ENCODE measurements around the gene MYO18A. TPM values are rescaled to one million over a fixed set of nuclear protein-coding genes. Genes with fewer than 3 reads are reported as not detected.

MYO18A gene
- total RNA-seq, 4 donors from 2014 or later, result 112 to 191 (median 136) TPM

DNA sequence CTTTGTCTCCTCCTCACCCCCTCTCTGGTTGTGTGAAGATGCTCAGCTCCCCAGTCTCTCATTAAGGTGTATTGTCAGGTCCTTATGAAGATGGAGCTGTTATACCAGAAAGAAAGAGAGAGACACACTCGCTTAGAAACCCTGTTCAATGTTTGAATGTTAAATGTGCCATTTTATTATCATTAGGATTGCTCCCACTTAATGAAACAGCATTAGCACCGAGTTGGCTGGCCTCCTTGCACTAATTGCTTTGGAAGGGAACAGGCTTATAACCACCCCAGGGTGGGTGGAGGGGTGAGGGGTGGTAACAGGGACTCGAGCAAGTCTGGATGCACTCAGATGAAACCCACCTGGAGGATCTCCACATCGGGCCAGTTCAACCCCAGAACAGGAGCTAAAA lies 122.8 kb downstream of the MYO18A start:
- no peaks in the 10 kb centered on the region for H3K4me1 ChIP-seq
- WGBS, 2 donors (ENCODE audit: low coverage in 1 of 2), result 61 to 63% methylated on average over 2 to 4 of the region's 4 CpGs

DNA sequence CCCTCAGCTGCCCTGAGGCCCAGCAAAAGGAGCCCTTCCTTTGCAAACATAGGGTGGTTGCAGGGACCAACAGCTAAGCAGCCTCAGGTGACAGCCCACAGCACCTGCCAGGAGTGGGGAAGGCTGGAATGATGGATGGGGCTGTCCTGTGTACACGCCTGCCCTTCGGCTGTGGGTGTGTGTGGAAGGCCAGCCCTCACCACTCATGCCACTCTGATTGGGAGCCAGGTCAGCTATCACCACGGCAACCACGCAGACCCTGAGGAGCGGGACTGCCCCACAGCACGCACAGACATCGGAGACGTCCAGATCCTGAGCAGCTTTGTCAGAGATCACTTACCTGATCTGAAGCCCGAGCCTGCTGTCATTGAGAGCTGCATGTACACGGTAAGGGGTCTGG lies 125.4 kb downstream of the MYO18A start:
- no peaks in the 10 kb centered on the region for H3K36me3 ChIP-seq
- no peak overlapping the region for H3K4me3 ChIP-seq
- intact Hi-C loops (cut with DNase I; ENCODE audit: low total_unique reads), result no loop called here
- H3K27me3 ChIP-seq, result no peaks in the 10 kb centered on the region
- 82% methylated on average over 8 of the region's 10 CpGs; no CpG with 5 or more reads in 1 of the 2 donors for WGBS, 2 donors (ENCODE audit: low coverage in 1 of 2)
- TF ChIP-seq POLR2A (IDR thresholded peaks at IDR 0.05), result no peak
- TF ChIP-seq POLR2AphosphoS5 (IDR thresholded peaks at IDR 0.05), result no peak
- TF ChIP-seq, protein P1, sequence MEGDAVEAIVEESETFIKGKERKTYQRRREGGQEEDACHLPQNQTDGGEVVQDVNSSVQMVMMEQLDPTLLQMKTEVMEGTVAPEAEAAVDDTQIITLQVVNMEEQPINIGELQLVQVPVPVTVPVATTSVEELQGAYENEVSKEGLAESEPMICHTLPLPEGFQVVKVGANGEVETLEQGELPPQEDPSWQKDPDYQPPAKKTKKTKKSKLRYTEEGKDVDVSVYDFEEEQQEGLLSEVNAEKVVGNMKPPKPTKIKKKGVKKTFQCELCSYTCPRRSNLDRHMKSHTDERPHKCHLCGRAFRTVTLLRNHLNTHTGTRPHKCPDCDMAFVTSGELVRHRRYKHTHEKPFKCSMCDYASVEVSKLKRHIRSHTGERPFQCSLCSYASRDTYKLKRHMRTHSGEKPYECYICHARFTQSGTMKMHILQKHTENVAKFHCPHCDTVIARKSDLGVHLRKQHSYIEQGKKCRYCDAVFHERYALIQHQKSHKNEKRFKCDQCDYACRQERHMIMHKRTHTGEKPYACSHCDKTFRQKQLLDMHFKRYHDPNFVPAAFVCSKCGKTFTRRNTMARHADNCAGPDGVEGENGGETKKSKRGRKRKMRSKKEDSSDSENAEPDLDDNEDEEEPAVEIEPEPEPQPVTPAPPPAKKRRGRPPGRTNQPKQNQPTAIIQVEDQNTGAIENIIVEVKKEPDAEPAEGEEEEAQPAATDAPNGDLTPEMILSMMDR (IDR thresholded peaks at IDR 0.05), result no peak
- no peak for TF ChIP-seq EP300 (IDR thresholded peaks at IDR 0.05; ENCODE audit: low read depth)
- no peaks in the 10 kb centered on the region for H3K4me1 ChIP-seq
- no peak for DNase-seq
- no peak overlapping the region for H3K27ac ChIP-seq
- in situ Hi-C loops (cut with MboI; ENCODE audit: low pct_ligation_motif_present in 1 of 4, low pct_unique_long_range_greater_than_20kb in 1 of 4, low sequenced_read_pairs in 3 of 4), result no loop called here
- no peaks in the 10 kb centered on the region for H3K9me3 ChIP-seq

More for the DNA sequence above, 122.8 kb downstream of the MYO18A start:
- TF ChIP-seq EP300 (IDR thresholded peaks at IDR 0.05; ENCODE audit: low read depth) (no peak), POLR2AphosphoS5 (IDR thresholded peaks at IDR 0.05) (no peak), POLR2A (IDR thresholded peaks at IDR 0.05) (no peak)
- TF ChIP-seq, protein P1 (IDR thresholded peaks at IDR 0.05), result no peak
- H3K9me3 ChIP-seq, result no peaks in the 10 kb centered on the region
- H3K27me3 ChIP-seq, result no peaks in the 10 kb centered on the region
- DNase-seq, result no peak
- in situ Hi-C loops (cut with MboI; ENCODE audit: low pct_ligation_motif_present in 1 of 4, low pct_unique_long_range_greater_than_20kb in 1 of 4, low sequenced_read_pairs in 3 of 4) (no loop called here), intact Hi-C loops (cut with DNase I; ENCODE audit: low total_unique reads) (no loop called here)
- H3K4me3 ChIP-seq, result no peak overlapping the region
- H3K36me3 ChIP-seq, result no peaks in the 10 kb centered on the region
- no peak overlapping the region for H3K27ac ChIP-seq

DNA sequence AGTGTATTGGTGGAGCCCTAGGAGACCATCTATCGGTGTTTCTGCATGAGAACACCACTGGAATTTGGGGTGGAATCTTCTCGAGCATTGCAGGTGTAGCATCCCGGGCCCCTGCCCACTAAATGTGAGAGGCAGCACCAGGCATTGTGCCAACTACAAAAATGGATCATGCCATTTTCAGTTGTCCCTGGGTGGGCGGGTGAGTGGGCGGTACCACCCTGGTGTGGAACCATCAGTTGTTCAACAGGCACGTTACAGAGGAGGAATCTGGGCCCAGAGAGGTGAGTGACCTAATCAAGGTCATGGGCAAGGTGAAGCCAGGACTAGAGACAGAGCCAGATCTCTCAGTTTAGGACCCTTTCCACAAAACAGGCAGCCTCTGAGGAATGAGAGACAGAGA lies 128.5 kb downstream of the MYO18A start:
- WGBS, 2 donors (ENCODE audit: low coverage in 1 of 2), result 85% methylated on average over 6 of the region's 6 CpGs; no CpG with 5 or more reads in 1 of the 2 donors

DNA sequence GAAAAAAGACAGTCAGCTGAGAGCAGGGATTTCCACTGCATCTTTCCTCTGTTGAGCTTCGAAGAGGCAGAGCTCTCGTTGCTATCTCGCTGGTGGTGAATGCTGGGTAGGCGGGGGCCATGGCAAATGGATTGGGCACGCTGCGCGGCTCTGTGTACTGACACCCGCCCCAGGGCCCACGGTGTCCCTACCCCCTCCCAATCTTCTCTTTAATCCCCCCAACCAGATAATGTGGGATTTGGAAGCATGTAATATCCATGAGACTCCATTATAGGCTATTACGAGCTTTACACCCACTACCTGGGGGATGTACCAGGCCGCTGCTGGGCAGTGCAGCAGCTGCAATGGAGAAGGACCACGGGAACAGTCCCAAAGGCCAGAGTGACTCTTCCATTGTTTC lies 129.0 kb downstream of the MYO18A start:
- H3K4me1 ChIP-seq, result no peaks in the 10 kb centered on the region
- DNase-seq, result no peak
- no peaks in the 10 kb centered on the region for H3K9me3 ChIP-seq
- H3K27me3 ChIP-seq, result no peaks in the 10 kb centered on the region
- intact Hi-C loops (cut with DNase I; ENCODE audit: low total_unique reads), result no loop called here
- TF ChIP-seq POLR2A (IDR thresholded peaks at IDR 0.05), result no peak
- TF ChIP-seq EP300 (IDR thresholded peaks at IDR 0.05; ENCODE audit: low read depth), result no peak
- 80 to 89% methylated on average over 4 to 12 of the region's 12 CpGs for WGBS, 2 donors (ENCODE audit: low coverage in 1 of 2)
- H3K27ac ChIP-seq, result no peak overlapping the region
- no peak overlapping the region for H3K4me3 ChIP-seq
- H3K36me3 ChIP-seq, result no peaks in the 10 kb centered on the region
- in situ Hi-C loops (cut with MboI; ENCODE audit: low pct_ligation_motif_present in 1 of 4, low pct_unique_long_range_greater_than_20kb in 1 of 4, low sequenced_read_pairs in 3 of 4), result no loop called here

More for the DNA sequence above, 128.5 kb downstream of the MYO18A start:
- in situ Hi-C loops (cut with MboI; ENCODE audit: low pct_ligation_motif_present in 1 of 4, low pct_unique_long_range_greater_than_20kb in 1 of 4, low sequenced_read_pairs in 3 of 4), result no loop called here
- Histone ChIP-seq H3K27ac (no peak overlapping the region), H3K36me3 (no peaks in the 10 kb centered on the region), H3K27me3 (no peaks in the 10 kb centered on the region), H3K4me1 (no peaks in the 10 kb centered on the region), H3K9me3 (no peaks in the 10 kb centered on the region), H3K4me3 (no peak overlapping the region)
- TF ChIP-seq, protein P1 (IDR thresholded peaks at IDR 0.05), result no peak
- TF ChIP-seq POLR2AphosphoS5 (IDR thresholded peaks at IDR 0.05) (no peak), EP300 (IDR thresholded peaks at IDR 0.05; ENCODE audit: low read depth) (no peak), POLR2A (IDR thresholded peaks at IDR 0.05) (no peak)
- no peak for DNase-seq
- intact Hi-C loops (cut with DNase I; ENCODE audit: low total_unique reads), result no loop called here

DNA sequence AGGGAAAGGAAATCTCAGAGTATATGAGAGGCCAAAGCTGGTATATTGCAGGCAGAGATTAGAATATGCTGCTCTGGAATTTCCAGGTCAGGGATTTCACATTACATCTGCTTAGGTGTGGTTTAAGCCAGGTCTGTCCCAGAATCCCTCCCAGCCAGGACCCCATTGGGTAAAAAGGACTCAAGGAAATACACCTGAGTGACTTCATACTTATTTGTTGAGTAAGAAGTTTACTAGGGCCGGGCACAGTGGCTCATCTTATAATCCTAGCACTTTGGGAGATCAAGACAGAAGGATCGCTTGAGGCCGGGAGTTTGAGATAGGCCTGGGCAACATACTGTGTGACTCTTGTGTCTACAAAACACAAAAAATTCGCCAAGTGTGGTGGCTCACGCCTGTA lies 130.0 kb downstream of the MYO18A start:
- TF ChIP-seq, protein P1 (IDR thresholded peaks at IDR 0.05), result no peak
- TF ChIP-seq POLR2A (IDR thresholded peaks at IDR 0.05) (no peak), POLR2AphosphoS5 (IDR thresholded peaks at IDR 0.05) (no peak), EP300 (IDR thresholded peaks at IDR 0.05; ENCODE audit: low read depth) (no peak)
- Histone ChIP-seq H3K36me3 (no peaks in the 10 kb centered on the region), H3K4me1 (no peaks in the 10 kb centered on the region), H3K27ac (no peak overlapping the region), H3K9me3 (no peaks in the 10 kb centered on the region), H3K27me3 (no peaks in the 10 kb centered on the region), H3K4me3 (no peak overlapping the region)
- 78 to 80% methylated on average over 5 of the region's 5 CpGs for WGBS, 2 donors (ENCODE audit: low coverage in 1 of 2)
- DNase-seq, result no peak
- in situ Hi-C loops (cut with MboI; ENCODE audit: low pct_ligation_motif_present in 1 of 4, low pct_unique_long_range_greater_than_20kb in 1 of 4, low sequenced_read_pairs in 3 of 4) (no loop called here), intact Hi-C loops (cut with DNase I; ENCODE audit: low total_unique reads) (no loop called here)
